22Rv1 (cell line): ENCODE measurements around the gene TNNI2.
"Not testable (repeated sequence)": the region's sequence is repeated elsewhere in the genome, so short reads cannot be mapped to it uniquely, and the experiment has no call there.

ENCODE experiments used
- H3K27ac ChIP-seq: fragments of 450-650 bp; 2 replicates; pipeline ENCODE4 v1.5.1; 2017
- CTCF ChIP-seq: fragments of 450-650 bp; IDR thresholded peaks from 2 replicates; pipeline ENCODE4 v1.5.1; 2017; ENCODE audit warnings: mild to moderate bottlenecking
- ZFX ChIP-seq: fragments of 450-650 bp; IDR thresholded peaks from 2 replicates; pipeline ENCODE4 v1.6.1; 2017; ENCODE audit warnings: antibody characterized with exemption, borderline replicate concordance

Gene TNNI2

GRCh38 chr11:1872267-1872985, 33.6 kb downstream of the TNNI2 start:
- H3K27ac ChIP-seq = no peak overlapping the region
- TF ChIP-seq CTCF (no peak), ZFX (no peak)

GRCh38 chr11:1873048-1873812, 34.4 kb downstream of the TNNI2 start:
- TF ChIP-seq CTCF = no peak
- no peak for TF ChIP-seq ZFX
- no peak overlapping the region for H3K27ac ChIP-seq

GRCh38 chr11:1873813-1874150, 35.0 kb downstream of the TNNI2 start:
- not testable (repeated sequence) for H3K27ac ChIP-seq

- not testable (repeated sequence) for H3K27ac ChIP-seq
Measured at GRCh38 chr11:1874441-1875092, 35.8 kb downstream of the TNNI2 start.

GRCh38 chr11:1875093-1875850, 36.5 kb downstream of the TNNI2 start:
- no peak for TF ChIP-seq ZFX
- TF ChIP-seq CTCF = no peak
- no peak overlapping the region for H3K27ac ChIP-seq

GRCh38 chr11:1875851-1876301, 37.1 kb downstream of the TNNI2 start:
- H3K27ac ChIP-seq = not testable (repeated sequence)

DNA sequence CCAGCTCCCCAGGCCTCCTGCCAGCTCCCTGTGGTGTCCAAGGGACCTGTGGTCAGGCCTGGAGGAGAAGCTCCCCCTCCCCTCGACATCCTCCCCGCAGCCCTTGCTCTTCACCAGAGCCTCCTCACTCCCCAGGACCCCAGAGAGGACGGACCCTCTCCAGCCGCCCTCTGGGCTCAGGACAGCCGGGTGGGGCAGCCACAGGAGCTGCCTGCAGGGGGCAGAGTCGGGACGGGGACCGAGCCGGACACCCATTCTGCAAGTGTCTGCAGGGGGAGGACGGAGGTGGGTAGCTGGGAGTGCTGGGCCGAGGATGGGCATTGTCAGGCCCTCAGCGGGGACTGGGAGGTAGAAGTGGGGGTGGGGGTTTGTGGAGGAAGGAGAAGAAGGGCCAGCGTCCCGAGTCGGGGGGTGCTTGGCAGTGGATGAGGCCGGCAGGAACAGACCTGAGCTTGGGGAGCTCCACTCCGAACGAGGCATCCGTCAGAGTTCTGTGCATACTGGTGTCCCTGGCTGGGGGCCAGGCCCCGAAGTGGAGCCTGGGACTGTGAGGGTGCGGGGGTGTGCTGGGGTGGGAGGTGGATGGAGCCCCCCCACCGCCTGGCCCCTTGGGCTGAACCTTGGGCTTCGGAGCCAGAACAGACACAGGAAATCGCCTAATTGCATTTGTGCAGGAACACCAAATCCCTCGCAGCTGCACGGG, 37.7 kb downstream of the TNNI2 start:
- no peak overlapping the region for H3K27ac ChIP-seq
- TF ChIP-seq ZFX = no peak
- TF ChIP-seq CTCF = peak; percentile 87
